ENCODE measurements around the gene SHTN1. TPM values are rescaled to one million over a fixed set of nuclear protein-coding genes. Genes with fewer than 3 reads are reported as not detected.

The SHTN1 gene
- total and polyA plus RNA-seq, 2 donors (not counting 1 experiment from before 2014, with no cell fraction given) = 0.33 to 1.6 TPM

- Histone ChIP-seq H3K27ac (ENCODE audit: insufficient read depth, low read length) (no peak overlapping the region), H3K9ac (ENCODE audit: insufficient read depth, low read length) (no peak overlapping the region), H3K9me3 (ENCODE audit: control insufficient read depth, insufficient read depth, low read depth, low read length) (no peaks in the 10 kb centered on the region), H3K4me2 (ENCODE audit: extremely low read depth, insufficient read depth, low read length) (no peak overlapping the region), H3K36me3 (ENCODE audit: control insufficient read depth, insufficient read depth, low read length) (no peaks in the 10 kb centered on the region), H3K79me2 (ENCODE audit: control insufficient read depth, insufficient read depth, low read length) (no peaks in the 10 kb centered on the region), H3K4me3 (replicated peaks in 1 of 4; ENCODE audit: control extremely low read depth in 1 of 4, insufficient read depth in 1 of 4, low read depth in 3 of 4, low read length in 4 of 4) (no peak overlapping the region), H3K27me3 (ENCODE audit: control insufficient read depth, insufficient read depth, low read length) (no peaks in the 10 kb centered on the region), H3K4me1 (ENCODE audit: control insufficient read depth, extremely low read depth, insufficient read depth, low read length) (no peaks in the 10 kb centered on the region), H2AFZ (ENCODE audit: low read length) (no peak overlapping the region), H4K20me1 (ENCODE audit: control insufficient read depth, extremely low read depth, insufficient read depth, low read length) (no peaks in the 10 kb centered on the region)
- peak in 1 of 2 donors; percentile 38 for DNase-seq (ENCODE audit: low read depth in 2 of 2)
- TF ChIP-seq, protein P1, sequence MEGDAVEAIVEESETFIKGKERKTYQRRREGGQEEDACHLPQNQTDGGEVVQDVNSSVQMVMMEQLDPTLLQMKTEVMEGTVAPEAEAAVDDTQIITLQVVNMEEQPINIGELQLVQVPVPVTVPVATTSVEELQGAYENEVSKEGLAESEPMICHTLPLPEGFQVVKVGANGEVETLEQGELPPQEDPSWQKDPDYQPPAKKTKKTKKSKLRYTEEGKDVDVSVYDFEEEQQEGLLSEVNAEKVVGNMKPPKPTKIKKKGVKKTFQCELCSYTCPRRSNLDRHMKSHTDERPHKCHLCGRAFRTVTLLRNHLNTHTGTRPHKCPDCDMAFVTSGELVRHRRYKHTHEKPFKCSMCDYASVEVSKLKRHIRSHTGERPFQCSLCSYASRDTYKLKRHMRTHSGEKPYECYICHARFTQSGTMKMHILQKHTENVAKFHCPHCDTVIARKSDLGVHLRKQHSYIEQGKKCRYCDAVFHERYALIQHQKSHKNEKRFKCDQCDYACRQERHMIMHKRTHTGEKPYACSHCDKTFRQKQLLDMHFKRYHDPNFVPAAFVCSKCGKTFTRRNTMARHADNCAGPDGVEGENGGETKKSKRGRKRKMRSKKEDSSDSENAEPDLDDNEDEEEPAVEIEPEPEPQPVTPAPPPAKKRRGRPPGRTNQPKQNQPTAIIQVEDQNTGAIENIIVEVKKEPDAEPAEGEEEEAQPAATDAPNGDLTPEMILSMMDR (conservative IDR thresholded peaks at IDR 0.05 in 1 of 2, IDR thresholded peaks at IDR 0.05 in 1 of 2; ENCODE audit: low read depth in 1 of 2, low read length in 2 of 2) = no peak
- no peak for TF ChIP-seq EZH2 (IDR thresholded peaks at IDR 0.05; ENCODE audit: low read length, missing control alignments)
These were observed 105.4 kb downstream of the SHTN1 start for GRCh38 chr10:116899626-116900025.

GRCh38 chr10:116893686-116894037 is 111.3 kb downstream of the SHTN1 start:
- no peaks in the 10 kb centered on the region for H4K20me1 ChIP-seq (ENCODE audit: control insufficient read depth, extremely low read depth, insufficient read depth, low read length)
- H3K9me3 ChIP-seq (ENCODE audit: control insufficient read depth, insufficient read depth, low read depth, low read length) = no peaks in the 10 kb centered on the region
- TF ChIP-seq, protein P1 (conservative IDR thresholded peaks at IDR 0.05 in 1 of 2, IDR thresholded peaks at IDR 0.05 in 1 of 2; ENCODE audit: low read depth in 1 of 2, low read length in 2 of 2) = no peak
- no peak for TF ChIP-seq EZH2 (IDR thresholded peaks at IDR 0.05; ENCODE audit: low read length, missing control alignments)
- no peak overlapping the region for H2AFZ ChIP-seq (ENCODE audit: low read length)
- no peak overlapping the region for H3K27ac ChIP-seq (ENCODE audit: insufficient read depth, low read length)
- peaks cover 4% of the 10 kb centered on the region for H3K4me1 ChIP-seq (ENCODE audit: control insufficient read depth, extremely low read depth, insufficient read depth, low read length)
- H3K4me2 ChIP-seq (ENCODE audit: extremely low read depth, insufficient read depth, low read length) = no peak overlapping the region
- no peaks in the 10 kb centered on the region for H3K36me3 ChIP-seq (ENCODE audit: control insufficient read depth, insufficient read depth, low read length)
- H3K4me3 ChIP-seq (replicated peaks in 1 of 4; ENCODE audit: control extremely low read depth in 1 of 4, insufficient read depth in 1 of 4, low read depth in 3 of 4, low read length in 4 of 4) = no peak overlapping the region
- H3K27me3 ChIP-seq (ENCODE audit: control insufficient read depth, insufficient read depth, low read length) = peaks cover 3% of the 10 kb centered on the region
- H3K9ac ChIP-seq (ENCODE audit: insufficient read depth, low read length) = no peak overlapping the region
- H3K79me2 ChIP-seq (ENCODE audit: control insufficient read depth, insufficient read depth, low read length) = no peaks in the 10 kb centered on the region
- DNase-seq (ENCODE audit: low read depth in 2 of 2) = no peak

DNA sequence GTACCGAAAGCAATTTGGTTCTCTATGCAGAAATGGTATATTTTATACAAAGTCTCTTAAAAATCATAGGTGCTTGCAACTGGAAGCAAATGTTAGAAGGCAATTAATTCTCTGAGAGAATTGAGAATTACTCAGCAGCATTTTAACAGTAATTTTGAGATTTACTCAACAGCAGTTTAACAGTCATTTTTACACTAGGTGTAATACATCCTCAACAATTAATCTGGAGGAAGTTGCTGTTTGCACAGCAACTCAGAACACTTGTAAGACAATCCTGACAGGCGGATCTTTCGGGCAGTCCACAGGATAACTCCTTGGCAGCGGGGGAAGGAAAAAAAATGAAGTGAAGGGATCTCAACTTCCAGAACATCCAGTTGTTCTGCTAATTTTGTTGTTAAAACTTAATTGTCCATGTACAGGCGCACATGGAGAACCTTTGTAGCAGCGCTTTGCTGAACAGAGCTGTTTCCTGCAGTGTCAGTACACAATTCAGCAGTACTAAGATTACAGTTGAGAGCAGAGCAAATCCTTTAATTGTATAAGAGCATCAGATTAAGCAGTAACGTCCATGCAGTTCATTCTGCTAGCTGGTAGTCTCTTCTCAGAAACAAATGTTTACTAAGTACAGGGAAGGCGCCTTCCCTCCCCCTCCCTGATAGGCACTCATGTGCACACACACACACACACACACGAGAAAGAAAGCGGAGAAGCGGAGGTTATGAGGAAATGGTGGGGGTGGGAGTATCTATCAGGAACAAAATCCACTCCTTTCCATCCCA is 111.9 kb downstream of the SHTN1 start:
- DNase-seq (ENCODE audit: low read depth in 2 of 2) = peak; percentile 4 to 8
- peaks cover 3% of the 10 kb centered on the region for H3K27me3 ChIP-seq (ENCODE audit: control insufficient read depth, insufficient read depth, low read length)
- no peak overlapping the region for H2AFZ ChIP-seq (ENCODE audit: low read length)
- no peak overlapping the region for H3K4me2 ChIP-seq (ENCODE audit: extremely low read depth, insufficient read depth, low read length)
- peaks cover 5% of the 10 kb centered on the region for H3K4me1 ChIP-seq (ENCODE audit: control insufficient read depth, extremely low read depth, insufficient read depth, low read length)
- H3K36me3 ChIP-seq (ENCODE audit: control insufficient read depth, insufficient read depth, low read length) = no peaks in the 10 kb centered on the region
- TF ChIP-seq EZH2 (IDR thresholded peaks at IDR 0.05; ENCODE audit: low read length, missing control alignments) = no peak
- TF ChIP-seq, protein P1 (conservative IDR thresholded peaks at IDR 0.05 in 1 of 2, IDR thresholded peaks at IDR 0.05 in 1 of 2; ENCODE audit: low read depth in 1 of 2, low read length in 2 of 2) = no peak
- H4K20me1 ChIP-seq (ENCODE audit: control insufficient read depth, extremely low read depth, insufficient read depth, low read length) = no peaks in the 10 kb centered on the region
- no peak overlapping the region for H3K4me3 ChIP-seq (replicated peaks in 1 of 4; ENCODE audit: control extremely low read depth in 1 of 4, insufficient read depth in 1 of 4, low read depth in 3 of 4, low read length in 4 of 4)
- H3K27ac ChIP-seq (ENCODE audit: insufficient read depth, low read length) = no peak overlapping the region
- H3K9ac ChIP-seq (ENCODE audit: insufficient read depth, low read length) = no peak overlapping the region
- no peaks in the 10 kb centered on the region for H3K9me3 ChIP-seq (ENCODE audit: control insufficient read depth, insufficient read depth, low read depth, low read length)
- no peaks in the 10 kb centered on the region for H3K79me2 ChIP-seq (ENCODE audit: control insufficient read depth, insufficient read depth, low read length)

Measured in fibroblast of lung (primary cell).